NCI-H82 treated with DMSO at 0.1 percent for 48 hours (cell line): ENCODE results near the gene FGF14.

Source experiments
- DNase-seq: peaks from one replicate; lab custom pipeline; 2025; ENCODE audit not compliant: unreplicated experiment; lab: John Stamatoyannopoulos, UW

Gene FGF14

DNA sequence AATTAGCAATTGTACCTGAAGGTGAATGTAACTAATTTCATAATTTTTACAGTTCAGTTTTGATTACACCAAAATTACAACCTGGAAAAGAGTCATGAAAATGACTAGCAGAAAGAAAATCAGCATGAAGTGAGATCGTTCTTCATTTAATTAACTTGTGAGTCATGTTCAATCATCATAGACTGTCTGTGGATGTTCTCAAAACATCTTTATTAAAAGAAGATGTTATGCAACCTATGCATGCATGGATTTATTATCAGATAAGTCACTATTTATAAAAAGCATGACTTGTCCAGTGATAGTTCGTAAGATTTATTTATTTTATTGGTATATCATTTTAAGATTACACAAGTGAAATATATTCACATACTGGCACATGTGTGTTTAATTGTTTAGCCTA, 703.4 kb downstream of the FGF14 start:
- no peak for DNase-seq

DNA sequence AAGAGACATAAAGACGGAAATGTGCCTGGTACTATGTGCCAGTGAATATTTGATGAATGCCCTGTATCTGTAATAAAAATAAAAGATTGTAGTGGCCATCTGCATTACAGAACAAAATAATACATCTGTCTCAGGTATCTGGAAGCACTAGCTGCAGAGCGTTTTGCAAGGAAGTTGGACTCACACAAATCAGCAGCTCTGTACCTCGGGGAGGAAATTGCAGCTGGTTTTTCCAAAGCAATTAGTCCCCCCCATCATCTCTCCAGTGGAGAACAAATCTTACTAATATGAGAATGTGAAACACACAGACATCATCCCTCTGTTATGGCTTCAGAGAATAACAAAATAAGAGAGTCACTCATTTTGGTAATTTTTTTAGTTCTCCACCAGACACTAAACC, 704.1 kb downstream of the FGF14 start:
- no peak for DNase-seq

DNA sequence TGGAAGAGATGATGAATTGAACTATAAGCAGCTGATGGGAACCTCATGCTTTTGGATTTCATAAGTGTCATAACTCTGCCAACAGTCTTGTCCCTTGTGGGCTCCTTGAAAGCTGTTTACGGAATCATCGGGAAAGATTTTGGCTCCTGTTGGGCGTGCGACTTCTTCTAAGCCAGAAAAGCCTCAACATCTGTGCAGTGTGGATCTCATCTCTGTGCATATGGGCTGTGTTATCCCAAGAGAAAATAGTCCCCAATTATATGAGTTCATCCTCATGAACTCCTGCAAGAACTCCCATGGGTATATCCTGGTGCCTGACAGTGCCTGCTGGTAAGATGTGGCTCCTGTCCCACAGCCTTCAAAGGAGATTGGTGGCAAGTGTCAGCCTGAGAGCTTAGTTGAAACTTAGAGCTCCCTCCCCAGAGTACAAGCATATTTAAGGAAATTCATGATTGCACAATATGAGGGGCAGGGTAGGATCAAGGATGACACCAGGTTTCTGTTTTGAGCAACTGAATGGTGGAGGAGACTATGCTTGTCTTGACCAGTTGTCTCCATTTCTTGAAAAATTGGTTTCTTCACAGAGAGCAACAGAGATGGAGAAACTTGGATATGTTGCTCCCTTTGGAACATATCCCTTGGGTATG, 705.9 kb downstream of the FGF14 start:
- DNase-seq = no peak

DNA sequence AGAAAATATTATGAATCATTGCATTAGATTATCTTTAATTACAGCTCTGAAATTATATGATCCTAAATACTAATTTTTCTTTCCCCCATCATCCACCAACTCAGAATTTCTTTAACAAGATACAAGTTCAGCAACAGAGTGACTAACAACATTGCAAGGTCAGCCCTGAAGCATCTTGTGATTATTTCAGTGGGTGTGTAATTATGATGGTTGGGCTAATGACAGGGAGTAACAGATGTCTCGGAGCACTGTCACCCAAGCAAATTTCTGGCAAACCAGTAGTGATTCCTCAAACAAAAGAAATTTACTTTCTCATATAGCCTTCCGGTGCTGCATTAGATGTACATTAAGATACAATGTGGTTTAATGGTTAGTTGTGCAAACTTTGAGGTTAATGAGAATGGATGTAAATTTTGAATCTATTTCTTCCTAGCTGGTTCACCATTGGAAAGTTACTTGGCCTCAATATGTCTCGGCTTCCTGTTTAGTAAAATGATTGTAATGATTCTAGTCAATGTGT, 710.4 kb downstream of the FGF14 start:
- DNase-seq = no peak

DNA sequence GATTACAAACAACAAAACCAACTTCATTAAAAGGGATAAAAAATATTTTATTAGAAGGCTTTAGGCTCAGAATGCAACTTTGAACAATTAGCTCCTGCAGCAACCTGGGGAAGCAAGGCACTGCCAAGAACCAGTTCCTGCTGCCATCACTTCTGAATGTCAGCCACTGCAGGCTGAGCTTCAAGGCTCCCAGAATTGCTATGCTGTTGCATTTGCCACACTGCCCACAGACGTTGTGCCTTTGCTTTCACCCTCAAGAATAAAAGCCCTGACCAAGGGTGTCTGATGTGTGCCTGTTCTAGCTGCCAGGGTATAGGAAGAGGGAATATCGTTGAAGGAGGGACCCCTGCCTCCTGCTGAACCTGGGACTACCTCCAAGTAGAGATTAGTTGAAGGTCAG, 711.0 kb downstream of the FGF14 start:
- DNase-seq = no peak

DNA sequence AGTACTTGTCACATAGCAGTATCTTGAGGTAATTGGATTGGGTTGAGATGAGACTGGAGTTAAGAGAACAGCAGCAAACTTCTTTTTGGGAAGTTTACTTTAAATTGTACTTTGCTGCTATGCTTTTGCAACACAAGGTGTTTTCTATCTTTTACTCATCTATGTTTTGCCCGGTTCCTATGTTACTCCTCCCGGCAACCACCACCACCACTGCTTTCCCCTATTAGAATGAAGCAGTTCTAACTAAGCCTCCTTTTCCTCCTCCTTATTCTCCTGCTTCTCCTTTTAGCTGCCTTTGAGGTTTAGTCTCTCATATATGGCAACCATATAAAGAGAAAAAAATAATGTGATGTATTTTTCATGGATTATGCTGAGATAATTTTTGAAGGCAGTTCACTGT, 715.8 kb downstream of the FGF14 start:
- DNase-seq = no peak

DNA sequence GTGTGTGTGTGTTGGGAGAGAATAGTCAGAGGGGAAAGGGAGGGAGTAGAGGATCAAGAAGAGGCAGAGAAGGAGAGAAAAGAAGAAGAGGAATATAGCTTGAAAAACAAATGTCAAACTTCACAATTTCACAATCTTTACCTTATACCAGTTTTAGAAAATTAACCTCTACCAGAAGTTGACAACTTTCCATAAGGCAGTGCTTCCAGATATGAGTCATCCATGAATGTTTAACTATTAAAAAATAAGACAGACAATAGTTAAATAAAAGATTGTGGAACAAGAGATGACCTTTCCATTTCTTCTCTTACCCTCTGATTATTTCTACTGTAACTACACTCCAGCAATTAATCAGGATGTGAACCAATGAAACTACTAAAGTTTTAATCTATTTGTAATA, 720.0 kb downstream of the FGF14 start:
- no peak for DNase-seq

DNA sequence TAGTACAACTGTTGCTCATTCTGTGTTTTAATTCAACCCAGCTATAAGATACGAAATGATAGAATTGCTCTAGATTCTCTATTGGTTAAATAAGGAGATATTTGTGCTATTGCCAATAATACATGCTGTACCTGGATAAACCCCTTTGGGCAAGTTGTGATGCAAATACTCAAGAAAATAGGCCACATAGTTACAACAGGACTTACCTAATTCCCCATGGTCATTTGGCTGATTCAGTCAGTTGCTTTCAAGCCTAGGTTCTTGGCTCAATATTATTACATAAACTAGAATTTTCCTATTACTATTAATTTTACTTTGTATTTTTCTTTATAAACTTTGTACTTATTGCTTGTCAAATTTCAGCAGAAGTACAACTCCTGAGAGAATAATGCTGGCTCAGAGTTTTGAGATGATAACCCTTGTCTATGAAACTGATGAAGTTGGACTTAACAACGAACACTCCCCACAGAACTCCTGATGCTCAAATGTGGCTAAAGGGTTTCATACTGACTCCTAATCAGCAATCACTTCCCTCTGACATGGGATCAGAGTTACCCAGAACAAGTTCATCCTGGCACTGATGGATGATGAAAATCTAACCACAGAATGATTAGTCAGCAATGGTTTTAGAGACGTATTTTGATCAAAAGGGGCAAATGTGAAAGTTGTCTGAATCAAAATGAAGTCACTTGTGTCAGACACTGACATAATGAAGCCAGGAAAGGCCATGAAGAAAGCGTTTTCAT, 728.3 kb downstream of the FGF14 start:
- DNase-seq = no peak

DNA sequence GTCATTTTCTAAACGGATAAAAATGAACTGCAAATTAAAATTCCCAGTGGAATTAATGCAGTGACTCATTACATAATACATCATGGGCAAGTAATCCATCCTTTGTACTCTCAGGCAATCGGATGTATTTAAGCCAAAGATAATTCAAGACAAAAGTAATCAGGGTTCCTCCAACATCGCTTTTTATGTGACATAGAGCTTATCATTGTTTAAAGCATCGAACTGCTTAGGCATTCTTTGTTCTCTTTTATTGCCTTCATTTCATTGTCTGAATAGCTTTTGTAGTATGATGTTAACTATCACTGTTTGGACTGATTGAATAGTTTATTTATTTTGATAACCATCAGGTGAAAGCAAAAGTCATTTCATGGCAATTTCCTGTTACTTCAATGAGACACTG, 740.0 kb downstream of the FGF14 start:
- no peak for DNase-seq
